OCI-LY1 (cell line): Measurements from ENCODE around the gene AGL.
"Not testable (repeated sequence)": the region's sequence is repeated elsewhere in the genome, so short reads cannot be mapped to it uniquely, and the experiment has no call there.

Experiments
- H2AFZ ChIP-seq: fragments of 200-600 bp; sonication (generic), shearing (Covaris generic); 2 replicates; pipeline ENCODE4 v1.6.0; 2014; ENCODE audit warnings: antibody characterized with exemption, mild to moderate bottlenecking, low read length
- H3F3A ChIP-seq: fragments of 200-600 bp; sonication (generic), shearing (Covaris generic); 2 replicates; pipeline ENCODE4 v1.6.0; 2014; ENCODE audit warnings: mild to moderate bottlenecking, antibody characterized with exemption, low read length, moderate library complexity; ENCODE audit not compliant: insufficient read depth
- H3K27ac ChIP-seq: fragments of 200-600 bp; sonication (generic); 2 replicates; pipeline ENCODE4 v1.5.1; 2014; ENCODE audit warnings: low read length, mixed run types, mild to moderate bottlenecking, low read depth; ENCODE audit not compliant: poor library complexity, severe bottlenecking
- H3K27me3 ChIP-seq: fragments of 200-600 bp; sonication (generic); 2 replicates; pipeline ENCODE4 v1.6.0; 2014; ENCODE audit warnings: antibody characterized with exemption, mild to moderate bottlenecking, low read length, moderate library complexity; ENCODE audit not compliant: insufficient read depth
- H3K36me3 ChIP-seq: fragments of 200-600 bp; sonication (generic); 2 replicates; pipeline ENCODE4 v1.6.1; 2014; ENCODE audit warnings: mild to moderate bottlenecking, antibody characterized with exemption, low read length, moderate library complexity, mixed read lengths; ENCODE audit not compliant: insufficient read depth
- H3K4me1 ChIP-seq: fragments of 200-600 bp; sonication (generic); 2 replicates; pipeline ENCODE4 v1.5.1; 2014; ENCODE audit warnings: mild to moderate bottlenecking, low read length, moderate library complexity; ENCODE audit not compliant: insufficient read depth, severe bottlenecking
- H3K4me2 ChIP-seq: fragments of 200-600 bp; sonication (generic), shearing (Covaris generic); 2 replicates; pipeline ENCODE4 v1.6.1; 2014; ENCODE audit warnings: low read length
- H3K4me3 ChIP-seq: fragments of 200-600 bp; sonication (generic); 2 replicates; pipeline ENCODE4 v1.5.1; 2014; ENCODE audit warnings: low read length, low read depth, mild to moderate bottlenecking, mixed read lengths; ENCODE audit not compliant: poor library complexity, severe bottlenecking
- H3K79me2 ChIP-seq: fragments of 200-600 bp; shearing (Covaris generic); 2 replicates; pipeline ENCODE4 v1.6.1; 2016; ENCODE audit warnings: mixed run types, low read length, mixed read lengths; ENCODE audit not compliant: insufficient read depth
- H3K9ac ChIP-seq: fragments of 200-600 bp; sonication (generic), shearing (Covaris generic); 2 replicates; pipeline ENCODE4 v1.6.1; 2014; ENCODE audit warnings: mild to moderate bottlenecking, low read length, mixed read lengths
- H3K9me2 ChIP-seq: fragments of 200-600 bp; sonication (generic), shearing (Covaris generic); 2 replicates; pipeline ENCODE4 v1.6.1; 2014; ENCODE audit warnings: low read depth, mild to moderate bottlenecking, low read length, mixed read lengths
- H3K9me3 ChIP-seq: fragments of 200-600 bp; shearing (Covaris generic); 2 replicates; pipeline ENCODE4 v1.6.1; 2014; ENCODE audit warnings: low read length, mixed read lengths
- H4K20me1 ChIP-seq: fragments of 200-600 bp; sonication (generic), shearing (Covaris generic); 2 replicates; pipeline ENCODE4 v1.6.0; 2016; ENCODE audit warnings: mild to moderate bottlenecking, low read length; ENCODE audit not compliant: insufficient read depth
- CTCF ChIP-seq: fragments of 200-600 bp; sonication (generic), shearing (Covaris generic); IDR thresholded peaks from 2 replicates; pipeline ENCODE4 v1.5.1; 2017; ENCODE audit warnings: mild to moderate bottlenecking, antibody characterized with exemption, low read length, moderate library complexity, mixed read lengths
- EZH2 ChIP-seq: fragments of 200-600 bp; sonication (generic), shearing (Covaris generic); IDR thresholded peaks from 2 replicates; pipeline ENCODE4 v1.8.0; 2017; ENCODE audit warnings: borderline replicate concordance, mixed run types, mild to moderate bottlenecking, antibody characterized with exemption, low read length, moderate library complexity, mixed read lengths

AGL gene

GRCh38 chr1:99970713-99971255 lies 120.6 kb downstream of the AGL start:
- TF ChIP-seq EZH2 (no peak), CTCF (no peak)
- Histone ChIP-seq H3K9me3 (no peaks in the 10 kb centered on the region), H3K27ac (peak overlapping the region; percentile 5), H3K79me2 (peaks cover 18% of the 10 kb centered on the region), H3K36me3 (peaks cover 9% of the 10 kb centered on the region; the same call in 1 of the 2 replicates), H3K4me1 (peaks cover 23% of the 10 kb centered on the region), H3K4me2 (peak overlapping the region; percentile 89), H3K9ac (peak overlapping the region; percentile 83), H3F3A (no peaks in the 10 kb centered on the region; the same call in 1 of the 2 replicates), H3K4me3 (peak overlapping the region; percentile 84), H3K9me2 (no peaks in the 10 kb centered on the region), H3K27me3 (no peaks in the 10 kb centered on the region), H4K20me1 (no peaks in the 10 kb centered on the region), H2AFZ (no peak overlapping the region)

GRCh38 chr1:99972066-99972465 lies 121.9 kb downstream of the AGL start:
- peaks cover 14% of the 10 kb centered on the region; the same call in 1 of the 2 replicates for H3K36me3 ChIP-seq
- H3K9me3 ChIP-seq, H3K27ac ChIP-seq, H2AFZ ChIP-seq, H3F3A ChIP-seq, H3K4me2 ChIP-seq, H4K20me1 ChIP-seq, H3K4me3 ChIP-seq, H3K9ac ChIP-seq, H3K9me2 ChIP-seq, H3K27me3 ChIP-seq: not testable (repeated sequence)
- H3K79me2 ChIP-seq: peaks cover 18% of the 10 kb centered on the region
- peaks cover 23% of the 10 kb centered on the region for H3K4me1 ChIP-seq
